ENCODE results near the gene RCN1.

Gene RCN1

GRCh38 chr11:32152216-32152615 lies 61.3 kb downstream of the RCN1 start:
- FAIRE-seq (no peak), DNase-seq (ENCODE audit: low spot score) (no peak)

GRCh38 chr11:32152821-32153220 lies 61.9 kb downstream of the RCN1 start:
- FAIRE-seq (no peak), DNase-seq (ENCODE audit: low spot score) (no peak)

GRCh38 chr11:32153747-32154146 lies 62.9 kb downstream of the RCN1 start:
- no peak for FAIRE-seq

GRCh38 chr11:32154275-32154674 lies 63.4 kb downstream of the RCN1 start:
- FAIRE-seq: no peak
- DNase-seq (ENCODE audit: low spot score): no peak

More at GRCh38 chr11:32153747-32154146, 62.9 kb downstream of the RCN1 start:
- no peak for DNase-seq (ENCODE audit: low spot score)
